Stomach (tissue), 4 donors: ENCODE measurements around the gene CARD6.

Source experiments
- CTCF ChIP-seq, 7 experiments: fragments of 450-650 bp in 4 of 7; fragments of 200-600 bp in 3 of 7; sonication (generic) in 3 of 7; IDR thresholded peaks; one replicate each; pipeline ENCODE4 v1.5.1; 2016 to 2019; ENCODE audit warnings: antibody characterized with exemption in 7 of 7, control low read depth in 2 of 7, mild to moderate bottlenecking in 1 of 7
- POLR2A ChIP-seq, 4 donors: fragments of 450-650 bp; IDR thresholded peaks; one replicate each; pipeline ENCODE4 v1.6.1; 2016; ENCODE audit warnings: antibody characterized with exemption in 4 of 4, control low read depth in 2 of 4, mild to moderate bottlenecking in 1 of 4, moderate library complexity in 1 of 4
- POLR2AphosphoS5 ChIP-seq, 3 donors: sonication (generic); formaldehyde crosslinking; IDR thresholded peaks; one replicate each; pipeline ENCODE4 v1.6.1; 2016; ENCODE audit warnings: antibody characterized with exemption in 3 of 3

GRCh38 chr5:40882291-40882690, 41.1 kb downstream of the CARD6 start:
- TF ChIP-seq POLR2A (IDR thresholded peaks at IDR 0.05) (no peak), CTCF (IDR thresholded peaks at IDR 0.05) (no peak), POLR2AphosphoS5 (IDR thresholded peaks at IDR 0.05) (no peak)
